Esophagus squamous epithelium (tissue), 5 donors: ENCODE measurements around the gene CHTOP. TPM values are rescaled to one million over a fixed set of nuclear protein-coding genes. Genes with fewer than 3 reads are reported as not detected.
A peak's percentile ranks its signal among the peaks of the same experiment; 100 is the strongest.

ENCODE experiments used
- DNase-seq: peaks from one replicate; lab custom pipeline; 2025; lab: John Stamatoyannopoulos, UW
- H3K27ac ChIP-seq, 4 donors: fragments of 200-600 bp; sonication (generic); one replicate each; pipeline ENCODE4 v1.5.1; 2016 to 2019; ENCODE audit warnings: mild to moderate bottlenecking in 1 of 4
- H3K27me3 ChIP-seq, 4 donors: fragments of 200-600 bp; sonication (generic); 1 replicate in 3 of 4; 2 replicates in 1 of 4; pipeline versions ENCODE4 v1.5.1 to v1.6.0; 2017 to 2021; ENCODE audit warnings: antibody characterized with exemption in 1 of 4
- H3K36me3 ChIP-seq, 3 donors: fragments of 200-600 bp; sonication (generic); one replicate each; pipeline ENCODE4 v1.5.1; 2016 to 2019
- H3K4me1 ChIP-seq, 3 donors: fragments of 200-600 bp; sonication (generic); one replicate each; pipeline ENCODE4 v1.5.1; 2017 to 2019
- H3K4me3 ChIP-seq, 4 donors: fragments of 200-600 bp; sonication (generic); 1 replicate in 3 of 4; 2 replicates in 1 of 4; pipeline ENCODE4 v1.5.1; 2016 to 2019; ENCODE audit warnings: mild to moderate bottlenecking in 2 of 4, moderate library complexity in 1 of 4
- H3K9me3 ChIP-seq, 3 donors: fragments of 200-600 bp; sonication (generic); one replicate each; pipeline ENCODE4 v1.5.1; 2016 to 2019
- POLR2A ChIP-seq, 4 donors: fragments of 450-650 bp; IDR thresholded peaks; one replicate each; pipeline ENCODE4 v1.6.1; 2017; ENCODE audit warnings: antibody characterized with exemption in 4 of 4, mild to moderate bottlenecking in 4 of 4, moderate library complexity in 3 of 4
- WGBS, 2 donors: methylation state at CpG; one replicate each; pipeline ENCODE4 v1.1.5; 2018; 5-methylcytosine and 5-hydroxymethylcytosine counted together
- intact Hi-C: fragments of 100-400 bp; cut with DNase I; formaldehyde crosslinking; loops from one replicate; pipeline ENCODE4 v1.15.0; 2022
- total RNA-seq, 4 donors: library from RNA; depleted of rRNA; stranded (reverse); fragments of >200 nt; gene quantifications; one replicate each; pipeline ENCODE4 v1.1.0, GENCODE V29; 2016
- TF ChIP-seq, protein P1 (sequence below), 6 experiments: fragments of 450-650 bp in 4 of 6; fragments of 200-600 bp in 2 of 6; sonication (generic) in 2 of 6; IDR thresholded peaks; one replicate each; pipeline ENCODE4 v1.5.1; 2016 to 2019; ENCODE audit warnings: antibody characterized with exemption in 6 of 6, mild to moderate bottlenecking in 4 of 6, moderate library complexity in 4 of 6
- donor health status: DM: yes; HTN: yes; CAD: no.

CHTOP gene
- total RNA-seq, 4 donors from 2014 or later, result 35.0 to 58.9 (median 47.3) TPM

DNA sequence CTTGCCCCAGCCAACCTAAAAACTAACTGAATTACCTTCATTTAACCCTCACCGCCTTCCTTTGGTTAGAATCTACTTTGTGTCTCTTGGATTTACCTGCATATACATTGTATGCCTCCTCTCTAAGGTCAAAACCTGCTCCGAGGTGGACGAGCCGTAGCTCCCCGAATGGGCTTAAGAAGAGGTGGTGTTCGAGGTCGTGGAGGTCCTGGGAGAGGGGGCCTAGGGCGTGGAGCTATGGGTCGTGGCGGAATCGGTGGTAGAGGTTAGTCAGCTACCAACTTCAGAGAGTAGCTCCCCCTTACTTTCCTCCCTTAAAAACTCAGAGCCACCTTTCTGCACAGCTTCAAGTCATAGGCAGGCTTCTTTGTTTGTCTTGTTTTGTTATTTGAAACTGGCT is 9.2 kb downstream of the CHTOP start:
- 83 to 94% methylated on average over 9 to 11 of the region's 11 CpGs for WGBS, 2 donors
- Histone ChIP-seq H3K4me3 (no peak overlapping the region), H3K9me3 (no peaks in the 10 kb centered on the region), H3K27ac (no peak overlapping the region), H3K36me3 (peaks cover 36 to 92% (median 58%) of the 10 kb centered on the region in 3 donors), H3K27me3 (no peaks in the 10 kb centered on the region), H3K4me1 (peaks cover 0 to 30% (median 4%) of the 10 kb centered on the region in 3 donors)
- TF ChIP-seq, protein P1, sequence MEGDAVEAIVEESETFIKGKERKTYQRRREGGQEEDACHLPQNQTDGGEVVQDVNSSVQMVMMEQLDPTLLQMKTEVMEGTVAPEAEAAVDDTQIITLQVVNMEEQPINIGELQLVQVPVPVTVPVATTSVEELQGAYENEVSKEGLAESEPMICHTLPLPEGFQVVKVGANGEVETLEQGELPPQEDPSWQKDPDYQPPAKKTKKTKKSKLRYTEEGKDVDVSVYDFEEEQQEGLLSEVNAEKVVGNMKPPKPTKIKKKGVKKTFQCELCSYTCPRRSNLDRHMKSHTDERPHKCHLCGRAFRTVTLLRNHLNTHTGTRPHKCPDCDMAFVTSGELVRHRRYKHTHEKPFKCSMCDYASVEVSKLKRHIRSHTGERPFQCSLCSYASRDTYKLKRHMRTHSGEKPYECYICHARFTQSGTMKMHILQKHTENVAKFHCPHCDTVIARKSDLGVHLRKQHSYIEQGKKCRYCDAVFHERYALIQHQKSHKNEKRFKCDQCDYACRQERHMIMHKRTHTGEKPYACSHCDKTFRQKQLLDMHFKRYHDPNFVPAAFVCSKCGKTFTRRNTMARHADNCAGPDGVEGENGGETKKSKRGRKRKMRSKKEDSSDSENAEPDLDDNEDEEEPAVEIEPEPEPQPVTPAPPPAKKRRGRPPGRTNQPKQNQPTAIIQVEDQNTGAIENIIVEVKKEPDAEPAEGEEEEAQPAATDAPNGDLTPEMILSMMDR (IDR thresholded peaks at IDR 0.05), result no peak
- no peak for TF ChIP-seq POLR2A (IDR thresholded peaks at IDR 0.05)
- no peak for DNase-seq
- intact Hi-C loops, result no loop called here

DNA sequence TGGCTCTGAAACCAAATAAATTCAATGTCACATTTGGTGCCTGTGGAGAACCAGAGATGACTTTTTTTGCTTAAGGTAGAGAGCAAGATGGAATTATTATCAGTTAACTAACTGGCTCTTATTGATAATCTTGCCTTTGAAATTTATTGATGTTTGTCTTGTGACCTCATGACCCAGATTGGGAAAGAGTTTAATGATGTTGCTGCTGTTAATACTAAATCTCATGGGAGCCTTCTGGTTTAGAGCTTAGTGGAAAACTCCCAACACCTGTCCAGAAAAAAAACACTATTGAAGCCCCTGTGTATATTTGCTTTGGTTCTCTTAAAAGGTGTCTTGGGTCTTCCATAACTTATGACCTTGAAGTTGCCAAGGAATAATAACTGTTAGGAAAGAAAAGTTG is 9.9 kb downstream of the CHTOP start:
- TF ChIP-seq, protein P1 (IDR thresholded peaks at IDR 0.05), result no peak
- no peak for TF ChIP-seq POLR2A (IDR thresholded peaks at IDR 0.05)
- Histone ChIP-seq H3K4me1 (peaks cover 0 to 30% (median 5%) of the 10 kb centered on the region in 3 donors), H3K36me3 (peaks cover 36 to 85% (median 51%) of the 10 kb centered on the region in 3 donors), H3K4me3 (no peak overlapping the region), H3K9me3 (no peaks in the 10 kb centered on the region), H3K27ac (peak overlapping the region in 2 of 4 donors; percentile 8 to 44), H3K27me3 (no peaks in the 10 kb centered on the region)
- intact Hi-C loops, result no loop called here
- DNase-seq, result no peak

DNA sequence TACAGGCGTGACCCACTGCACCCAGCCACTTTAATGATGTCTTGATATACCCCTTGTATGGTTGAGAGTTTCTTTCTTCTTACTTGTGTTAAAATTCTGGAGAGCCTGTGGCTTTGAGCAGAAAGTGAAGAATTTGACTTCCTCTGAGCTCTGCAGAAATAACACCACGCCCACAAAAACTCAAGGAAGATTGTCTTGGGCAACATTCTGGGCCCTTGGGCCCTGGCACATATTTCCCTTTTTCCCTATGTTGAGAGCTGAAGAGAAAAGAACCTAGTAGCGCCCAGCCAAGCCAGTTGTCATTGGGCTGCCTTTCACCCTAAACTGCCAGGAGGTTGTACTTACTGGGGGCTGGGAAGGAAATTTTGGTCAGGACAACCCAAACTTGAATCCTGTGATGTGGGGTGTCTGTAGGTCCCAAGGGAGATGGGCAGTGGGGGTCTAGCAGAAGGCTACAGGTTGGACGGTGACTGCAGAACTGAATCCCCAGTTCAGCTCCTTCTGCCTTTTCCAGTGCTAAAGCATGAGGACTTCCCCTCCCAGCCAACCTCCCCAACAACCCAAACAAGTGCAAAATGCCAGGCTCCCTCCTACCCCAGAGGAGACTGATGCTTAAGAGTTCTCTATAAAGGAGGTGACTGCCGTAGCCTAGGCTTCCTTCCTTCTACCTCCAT is 12.9 kb downstream of the CHTOP start:
- TF ChIP-seq, protein P1 (IDR thresholded peaks at IDR 0.05), result no peak
- no peak for TF ChIP-seq POLR2A (IDR thresholded peaks at IDR 0.05)
- Histone ChIP-seq H3K27me3 (no peaks in the 10 kb centered on the region), H3K9me3 (no peaks in the 10 kb centered on the region), H3K36me3 (peaks cover 15 to 55% (median 30%) of the 10 kb centered on the region in 3 donors), H3K4me3 (no peak overlapping the region), H3K27ac (peak overlapping the region in 2 of 4 donors; percentile 6 to 44), H3K4me1 (peaks cover 0 to 32% (median 9%) of the 10 kb centered on the region in 3 donors)
- intact Hi-C loops, result no loop called here
- no peak for DNase-seq
- WGBS, 2 donors, result 85% methylated on average over 4 of the region's 5 CpGs

DNA sequence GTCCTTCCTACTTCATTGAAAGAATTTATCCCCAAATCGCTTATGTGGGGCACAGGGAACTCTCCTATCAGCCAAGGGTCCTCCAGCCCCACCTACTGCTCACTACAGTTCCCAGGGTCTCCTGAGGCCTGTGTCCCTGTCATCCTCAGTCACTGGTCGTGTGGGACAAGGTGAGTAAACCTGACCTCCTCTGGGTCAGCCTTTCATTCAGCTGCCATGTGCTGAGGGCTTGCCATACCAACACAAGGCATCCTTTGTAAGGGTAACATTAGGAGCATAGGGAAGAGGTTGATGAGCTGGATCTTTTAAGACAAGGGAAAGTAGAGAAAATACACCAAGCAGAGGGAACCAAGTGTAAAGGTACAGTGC is 13.5 kb downstream of the CHTOP start:
- TF ChIP-seq, protein P1 (IDR thresholded peaks at IDR 0.05), result no peak
- no peak for TF ChIP-seq POLR2A (IDR thresholded peaks at IDR 0.05)
- H3K27ac ChIP-seq, result peak overlapping the region in 2 of 4 donors; percentile 6 to 44
- peaks cover 0 to 32% (median 9%) of the 10 kb centered on the region in 3 donors for H3K4me1 ChIP-seq
- H3K4me3 ChIP-seq, result no peak overlapping the region
- intact Hi-C loops, result no loop called here
- DNase-seq, result no peak
- no peaks in the 10 kb centered on the region for H3K9me3 ChIP-seq
- H3K36me3 ChIP-seq, result peaks cover 15 to 49% (median 25%) of the 10 kb centered on the region in 3 donors
- H3K27me3 ChIP-seq, result no peaks in the 10 kb centered on the region
- WGBS, 2 donors, result 36 to 70% methylated on average over 2 of the region's 2 CpGs

DNA sequence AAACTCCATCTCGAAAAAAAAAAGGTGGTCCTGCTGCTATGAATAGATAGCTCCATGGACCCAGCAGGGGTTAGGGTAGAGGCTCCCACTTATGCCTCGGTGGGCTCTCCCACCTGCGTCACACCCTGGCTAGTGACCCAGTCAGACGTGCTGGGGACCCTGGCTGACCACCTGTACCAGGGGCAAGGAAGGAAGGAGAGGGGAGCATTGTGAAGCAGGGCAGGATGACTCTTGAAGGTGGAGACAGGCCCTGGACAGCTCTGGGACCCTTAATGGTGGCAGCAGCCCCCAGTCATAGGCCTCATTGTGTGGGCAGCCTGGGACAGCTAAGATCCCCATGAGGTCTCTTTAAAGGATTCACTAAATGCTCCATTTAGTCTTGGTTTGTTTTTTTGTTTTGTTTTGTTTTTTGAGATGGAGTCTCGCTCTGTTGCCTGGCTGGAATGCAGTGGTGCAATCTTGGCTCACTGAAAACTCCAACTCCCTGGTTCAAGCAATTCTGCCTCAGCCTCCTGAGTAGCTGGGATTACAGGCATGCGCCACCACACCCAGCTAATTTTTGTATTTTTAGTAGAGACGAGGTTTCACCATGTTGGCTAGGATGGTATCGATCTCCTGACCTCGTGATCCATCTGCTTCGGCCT is 14.3 kb downstream of the CHTOP start:
- Histone ChIP-seq H3K9me3 (no peaks in the 10 kb centered on the region), H3K36me3 (peaks cover 15 to 42% (median 19%) of the 10 kb centered on the region in 3 donors), H3K27ac (peak overlapping the region in 1 of 4 donors; percentile 36), H3K4me1 (peaks cover 5 to 40% (median 9%) of the 10 kb centered on the region in 3 donors), H3K27me3 (no peaks in the 10 kb centered on the region), H3K4me3 (no peak overlapping the region)
- 67 to 80% methylated on average over 9 to 10 of the region's 10 CpGs for WGBS, 2 donors
- intact Hi-C loops, result no loop called here
- TF ChIP-seq POLR2A (IDR thresholded peaks at IDR 0.05), result no peak
- TF ChIP-seq, protein P1 (IDR thresholded peaks at IDR 0.05), result no peak
- DNase-seq, result no peak
